SK-N-DZ (cell line): Measurements from ENCODE around the gene CD72.
"Not testable (repeated sequence)": the region's sequence is repeated elsewhere in the genome, so short reads cannot be mapped to it uniquely, and the experiment has no call there.

Experiments
- DNase-seq: peaks from one replicate; pipeline ENCODE4 v3.0.0-alpha.2; 2015; ENCODE audit warnings: low spot score

Gene CD72

DNA sequence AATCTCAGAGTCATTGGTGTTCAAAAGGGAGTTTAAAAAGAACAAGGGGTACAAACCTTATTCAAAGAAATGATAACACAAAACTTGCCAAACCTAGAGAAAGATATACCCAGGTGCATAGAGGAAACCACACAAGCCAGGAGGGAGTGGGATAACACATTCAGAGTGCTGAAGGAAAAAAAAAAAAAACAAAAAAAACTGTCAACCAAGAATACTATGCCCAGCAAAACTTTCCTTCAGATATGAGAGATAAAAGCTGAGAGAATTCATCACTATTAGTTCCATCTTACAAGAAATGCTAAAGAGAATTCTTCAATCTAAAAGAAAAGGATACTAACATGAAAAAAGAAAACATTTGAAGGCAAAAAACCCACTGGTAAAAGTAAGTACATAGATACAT, 24.6 kb downstream of the CD72 start:
- no peak for DNase-seq

DNA sequence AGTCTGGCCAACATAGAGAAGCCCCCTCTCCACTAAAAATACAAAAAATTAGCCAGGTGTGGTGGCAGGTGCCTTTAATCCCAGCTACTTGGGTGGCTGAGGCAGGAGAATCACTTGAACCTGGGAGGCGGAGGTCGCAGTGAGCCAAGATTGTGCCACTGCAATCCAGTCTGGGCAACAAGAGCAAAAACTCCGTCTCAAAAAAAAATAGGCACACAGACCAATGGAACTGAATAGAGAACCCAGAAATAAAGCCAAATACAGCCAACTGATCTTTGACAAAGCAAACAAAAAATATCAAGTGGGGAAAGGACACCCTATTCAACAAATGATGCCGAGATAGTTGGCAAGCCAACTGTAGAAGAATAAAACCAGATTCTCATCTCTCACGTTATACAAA, 29.7 kb downstream of the CD72 start:
- not testable (repeated sequence) for DNase-seq

DNA sequence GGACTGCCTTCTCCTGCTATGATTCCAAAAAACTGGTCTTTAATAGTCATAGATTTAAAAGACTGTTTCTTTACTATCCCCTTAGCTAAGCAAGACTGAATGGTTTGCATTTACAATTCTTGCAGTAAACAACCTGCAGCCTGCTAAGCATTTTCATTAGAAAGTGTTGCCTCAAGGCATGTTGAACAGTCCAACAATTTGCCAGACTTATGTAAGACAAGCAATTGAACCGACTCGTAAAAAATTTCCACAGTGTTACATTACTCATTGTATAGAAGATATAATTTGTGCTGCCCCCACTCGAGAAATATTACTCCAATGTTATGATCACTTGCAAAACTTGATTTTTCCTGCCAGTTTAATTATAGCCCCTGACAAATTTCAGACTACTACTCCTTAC, 33.5 kb downstream of the CD72 start:
- DNase-seq: not testable (repeated sequence)

DNA sequence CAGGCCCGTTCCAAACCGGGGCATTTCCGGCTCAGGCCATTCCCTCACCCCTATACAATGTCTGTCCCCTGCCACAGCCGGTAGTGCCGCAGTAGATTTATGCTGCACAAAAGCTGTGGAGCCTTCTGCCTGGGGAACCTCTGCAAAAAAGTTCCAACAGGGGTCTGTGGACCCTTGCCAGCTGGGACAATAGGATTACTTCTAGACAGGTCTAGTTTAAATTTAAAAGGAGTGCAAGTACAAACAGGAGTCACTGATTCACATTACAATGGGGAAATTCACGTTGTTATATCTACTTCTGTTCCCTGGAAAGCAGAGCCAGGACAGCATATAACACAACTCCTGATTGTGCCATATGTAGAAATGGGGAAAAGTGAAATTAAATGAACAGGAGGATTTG, 34.7 kb downstream of the CD72 start:
- not testable (repeated sequence) for DNase-seq

DNA sequence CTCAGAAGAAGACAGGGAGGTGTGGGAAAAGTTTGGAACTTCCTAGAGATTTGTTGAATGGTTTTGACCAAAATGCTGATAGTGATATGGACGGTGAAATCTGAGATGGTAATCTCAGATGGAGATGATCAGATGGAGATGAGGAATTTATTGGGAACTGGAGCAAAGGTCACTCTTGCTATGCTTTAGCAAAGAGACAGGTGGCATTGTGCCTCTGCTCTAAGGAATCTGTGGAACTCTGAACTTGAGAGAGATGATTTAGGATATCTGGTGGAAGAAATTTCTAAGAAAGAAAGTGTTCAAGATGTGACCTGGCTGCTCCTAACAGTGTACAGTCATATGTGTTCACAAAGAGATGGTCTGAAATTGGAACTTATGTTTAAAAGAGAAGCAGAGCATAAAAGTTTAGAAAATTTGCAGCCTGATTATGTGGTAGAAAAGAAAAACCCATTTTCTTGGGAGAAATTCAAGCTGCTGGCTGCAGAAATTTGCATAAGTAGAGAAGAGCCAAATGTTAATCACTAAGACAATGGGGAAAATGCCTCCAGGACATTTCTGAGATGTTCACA, 38.5 kb downstream of the CD72 start:
- DNase-seq: not testable (repeated sequence)

DNA sequence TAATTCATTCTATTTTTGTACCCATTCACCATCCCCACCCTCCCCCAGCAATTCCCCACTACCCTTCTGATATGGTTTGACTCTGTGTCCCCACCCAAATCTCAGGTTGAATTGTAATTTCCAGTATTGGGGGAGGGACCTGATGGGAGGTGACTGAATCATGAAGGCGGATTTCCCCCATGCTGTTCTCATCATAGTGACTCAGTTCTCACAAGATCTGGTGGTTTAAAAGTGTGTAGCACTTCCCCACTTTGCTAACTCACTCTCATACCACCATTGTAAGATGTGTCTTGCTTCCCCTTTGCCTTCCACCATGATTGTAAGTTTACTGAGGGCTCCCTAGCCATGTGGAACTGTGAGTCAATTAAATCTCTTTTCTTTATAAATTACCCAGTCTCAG, 39.1 kb downstream of the CD72 start:
- no peak for DNase-seq

DNA sequence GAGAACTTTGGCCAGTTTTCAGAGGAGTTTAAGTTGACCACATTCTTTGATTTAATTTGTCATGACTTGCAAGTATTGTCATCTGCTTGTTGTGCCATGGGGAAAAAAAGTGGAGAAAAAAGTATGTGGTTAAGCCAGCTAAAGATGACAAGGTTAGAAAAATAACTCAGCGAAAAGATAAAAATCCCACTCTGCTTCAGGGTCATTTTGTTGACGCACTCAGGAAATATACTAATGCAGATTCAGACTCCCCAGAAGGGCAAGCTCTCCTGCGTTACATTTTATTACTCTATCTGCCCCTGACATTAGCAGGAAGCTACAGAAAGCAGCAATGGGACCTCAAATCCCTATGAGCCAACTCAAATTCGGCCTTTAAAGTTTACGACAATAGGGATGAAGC, 40.7 kb downstream of the CD72 start:
- DNase-seq: no peak

DNA sequence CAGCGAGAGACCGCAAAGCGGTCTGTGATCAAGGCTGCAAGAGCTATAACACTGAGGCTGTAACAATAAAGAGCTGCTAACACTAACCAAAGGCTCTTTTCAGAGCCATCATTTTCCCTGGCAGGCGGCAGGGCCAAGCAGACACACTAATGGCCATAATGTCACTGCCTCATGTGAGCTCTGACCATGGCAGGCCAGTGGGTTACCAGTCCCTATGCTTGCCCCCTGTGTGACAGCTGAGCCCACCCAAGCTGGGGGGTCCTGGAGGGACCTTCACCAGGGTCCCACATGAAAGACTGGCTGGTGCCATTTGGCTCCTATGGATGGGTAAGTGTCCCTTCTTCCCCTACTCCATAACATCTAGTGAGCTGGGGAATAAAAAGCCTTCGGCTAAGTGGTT, 42.7 kb downstream of the CD72 start:
- DNase-seq: no peak

DNA sequence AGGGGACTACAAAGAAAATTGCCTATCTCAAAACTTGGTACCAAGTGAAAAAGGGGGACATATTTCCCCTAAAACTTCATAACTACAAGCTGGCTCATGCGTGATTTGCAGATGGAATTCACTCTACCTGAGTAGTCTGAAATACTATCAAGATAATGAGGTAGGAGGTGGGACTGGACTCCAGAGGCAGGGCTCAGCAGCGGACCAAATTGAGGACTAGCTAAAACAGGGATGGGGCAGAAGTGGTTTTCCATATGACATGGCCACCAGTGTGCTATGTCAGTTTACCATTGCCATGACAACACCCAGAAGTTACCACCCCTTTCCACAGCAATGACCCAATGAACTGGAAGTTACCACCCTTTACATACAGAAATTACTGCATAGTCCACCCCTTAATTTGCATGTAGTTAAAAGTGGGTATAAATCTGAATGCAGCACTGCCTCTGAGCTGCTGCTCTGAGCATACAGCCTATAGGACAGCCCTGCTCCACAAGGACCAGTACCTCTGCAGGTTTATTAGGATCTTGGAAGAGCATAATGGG, 43.6 kb downstream of the CD72 start:
- DNase-seq: no peak

DNA sequence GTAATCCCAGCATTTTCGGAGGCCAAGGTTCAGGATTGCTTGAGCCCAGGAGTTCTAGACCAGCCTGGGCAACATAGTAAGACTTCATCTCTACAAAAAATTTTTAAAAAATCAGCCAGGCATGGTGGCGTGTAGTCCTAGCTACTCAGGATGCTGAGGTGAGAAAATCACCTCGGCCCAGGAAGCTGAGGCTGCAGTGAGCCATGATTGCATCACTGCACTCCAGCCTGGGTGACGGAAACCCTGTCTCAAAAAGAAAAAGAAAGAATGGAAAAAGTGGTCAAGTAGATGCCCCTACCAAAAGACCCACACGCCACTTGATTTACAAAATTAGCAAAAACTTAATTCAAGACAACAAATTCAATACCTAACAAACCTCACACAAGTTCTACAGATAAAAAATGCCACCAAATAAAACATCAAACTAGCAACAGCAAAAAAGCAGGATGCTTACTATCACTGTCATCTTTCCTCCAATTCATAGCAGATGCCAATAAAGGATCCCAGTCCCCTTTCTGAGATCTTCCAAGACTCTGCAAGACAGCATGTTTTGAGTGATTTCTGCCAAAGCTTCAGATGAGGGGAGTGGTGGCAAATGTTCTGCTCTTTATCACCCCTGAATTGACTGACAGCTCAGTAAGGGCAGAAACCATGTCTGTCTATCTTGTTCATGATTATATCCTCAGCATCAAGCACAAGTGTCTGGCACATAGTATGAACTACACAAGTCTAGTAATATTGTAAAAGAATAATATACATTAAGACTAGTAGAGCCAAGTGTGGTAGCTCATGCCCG, 47.3 kb downstream of the CD72 start:
- peak; percentile 47 for DNase-seq

DNA sequence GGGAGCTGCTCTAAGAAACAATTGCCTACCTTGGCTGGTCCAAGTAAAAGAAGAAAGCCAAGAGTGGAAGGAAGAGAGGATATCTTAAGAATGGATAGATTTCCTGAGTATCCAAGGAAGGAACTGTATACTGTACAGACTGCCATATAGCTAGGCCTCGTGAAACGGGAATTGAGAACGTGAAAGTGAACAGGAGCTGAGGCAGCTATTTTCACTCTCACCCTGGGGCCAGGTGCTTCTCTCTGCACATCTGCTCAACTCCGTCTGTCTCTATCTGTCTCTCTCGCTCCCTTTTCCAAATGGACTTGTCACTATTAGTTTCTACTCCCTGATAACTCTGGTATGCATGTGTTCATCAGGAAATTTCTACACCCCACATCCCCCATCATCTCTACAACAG, 49.0 kb downstream of the CD72 start:
- DNase-seq: no peak

DNA sequence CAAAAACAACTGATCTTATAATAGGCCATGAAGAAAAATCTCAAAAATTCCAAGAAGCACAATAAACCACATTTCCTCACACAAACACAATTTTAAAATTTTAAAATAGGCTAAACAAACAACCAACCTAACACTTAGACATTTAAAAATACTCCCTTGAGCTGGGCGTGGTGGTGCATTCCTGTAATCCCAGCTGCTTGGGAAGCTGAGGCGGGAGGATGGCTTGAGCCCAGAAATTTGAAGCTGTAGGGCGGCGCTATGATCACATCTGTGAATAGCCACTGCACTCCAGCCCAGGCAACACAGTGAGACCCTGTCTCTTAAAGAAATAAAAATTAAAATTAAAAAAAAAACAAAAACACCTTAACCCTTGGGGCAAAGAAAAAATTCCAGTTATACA, 50.0 kb downstream of the CD72 start:
- DNase-seq: no peak

DNA sequence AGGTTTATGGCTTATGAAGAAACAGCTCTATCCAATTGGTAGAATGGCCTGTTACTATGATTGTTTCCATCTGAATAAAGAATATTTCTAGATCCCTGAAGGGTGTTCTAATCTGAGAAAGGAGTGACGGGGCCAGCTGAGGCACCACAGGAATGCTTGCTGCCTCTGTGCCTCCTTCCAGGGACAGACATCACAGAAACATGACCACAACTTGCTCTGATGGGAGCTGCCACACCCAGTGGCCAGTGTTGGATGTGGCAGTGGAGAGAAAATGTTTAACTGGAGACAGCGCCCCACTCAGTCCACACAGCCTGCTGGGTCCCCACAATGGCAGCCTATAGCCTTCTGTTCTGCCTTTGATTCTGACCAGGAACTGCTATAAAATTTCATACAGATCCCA, 51.8 kb downstream of the CD72 start:
- no peak for DNase-seq

DNA sequence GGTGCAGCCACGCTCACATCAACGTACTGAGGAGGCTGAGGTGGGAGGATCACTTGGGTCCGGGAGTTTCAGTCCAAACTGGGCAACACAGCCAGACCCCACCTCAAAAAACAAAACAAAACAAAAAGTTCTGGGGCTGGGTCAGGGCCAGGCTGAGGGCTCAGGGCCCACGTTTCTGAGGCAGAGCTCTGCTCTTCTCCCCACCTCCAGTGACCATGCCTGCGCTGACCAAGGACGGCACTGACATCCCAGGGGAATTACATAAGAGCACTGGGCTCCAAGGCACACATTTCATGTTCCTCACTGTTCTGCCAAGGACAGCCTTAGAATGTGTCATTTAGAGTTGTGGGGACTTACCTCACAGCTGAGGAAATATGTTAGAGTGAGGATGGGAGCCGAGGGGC, 53.6 kb downstream of the CD72 start:
- DNase-seq: no peak

DNA sequence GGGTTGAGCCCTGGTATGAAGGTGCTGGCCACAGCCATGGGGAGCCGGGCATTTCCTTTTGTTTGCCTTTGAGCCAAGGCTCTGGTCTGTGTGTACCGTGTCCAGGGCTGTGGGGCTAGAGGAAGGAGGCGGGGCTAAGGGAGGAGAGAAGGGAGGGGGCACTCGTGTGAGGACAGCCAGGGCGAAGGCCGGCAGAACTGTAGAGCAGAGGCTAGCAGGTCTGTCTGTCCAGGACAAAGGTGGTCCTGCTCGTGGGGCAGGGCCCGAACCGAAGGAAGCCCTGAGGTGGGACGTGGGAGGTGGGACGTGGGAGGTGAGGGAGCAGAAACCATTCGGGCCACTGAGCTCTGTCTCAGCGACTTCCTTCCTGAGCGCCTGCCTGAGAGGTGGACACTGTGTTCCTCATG, 54.4 kb downstream of the CD72 start:
- peak; percentile 24 for DNase-seq

DNA sequence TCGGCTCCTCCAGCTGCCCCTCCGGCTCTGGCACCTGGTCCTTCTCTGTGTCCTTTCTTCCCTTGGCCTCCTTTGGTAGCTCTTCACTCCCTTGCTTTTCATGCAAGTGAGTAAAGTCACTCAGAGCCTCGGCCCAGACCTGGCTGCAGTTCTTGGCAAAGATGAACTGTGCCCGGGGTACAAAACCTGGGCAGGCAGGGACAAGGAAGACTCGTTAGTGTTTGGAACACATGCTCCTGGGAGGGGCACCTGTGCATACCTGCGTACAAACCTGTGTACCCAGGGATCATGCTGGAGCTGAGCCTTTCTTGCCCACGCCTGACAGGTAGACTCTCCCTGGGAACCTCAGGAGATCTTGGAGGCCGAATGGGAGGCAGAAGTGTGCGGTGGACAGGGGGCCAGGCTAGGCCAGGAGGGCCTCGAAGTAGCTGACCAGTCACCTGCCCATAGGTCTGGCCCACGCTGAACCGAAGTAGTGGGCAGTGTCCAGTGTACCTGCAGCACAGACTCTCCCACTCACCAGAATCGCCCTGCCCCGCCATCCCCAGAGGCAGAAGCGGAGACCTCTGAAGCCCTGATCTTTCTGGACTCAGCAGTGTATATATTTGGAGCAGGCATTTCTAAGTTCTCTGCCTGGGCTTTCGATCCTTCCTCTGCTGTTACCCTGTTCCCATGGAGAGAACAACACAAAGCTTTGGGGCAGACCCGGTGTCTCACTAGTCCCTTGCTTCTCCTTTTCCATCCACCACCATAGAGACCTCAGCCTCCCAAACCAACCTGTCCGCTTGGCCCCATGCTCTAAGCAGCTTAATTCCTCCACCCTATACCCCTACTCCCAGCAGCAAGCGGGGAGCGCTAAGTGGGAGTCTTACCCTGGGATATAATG, 55.1 kb downstream of the CD72 start:
- DNase-seq: no peak

DNA sequence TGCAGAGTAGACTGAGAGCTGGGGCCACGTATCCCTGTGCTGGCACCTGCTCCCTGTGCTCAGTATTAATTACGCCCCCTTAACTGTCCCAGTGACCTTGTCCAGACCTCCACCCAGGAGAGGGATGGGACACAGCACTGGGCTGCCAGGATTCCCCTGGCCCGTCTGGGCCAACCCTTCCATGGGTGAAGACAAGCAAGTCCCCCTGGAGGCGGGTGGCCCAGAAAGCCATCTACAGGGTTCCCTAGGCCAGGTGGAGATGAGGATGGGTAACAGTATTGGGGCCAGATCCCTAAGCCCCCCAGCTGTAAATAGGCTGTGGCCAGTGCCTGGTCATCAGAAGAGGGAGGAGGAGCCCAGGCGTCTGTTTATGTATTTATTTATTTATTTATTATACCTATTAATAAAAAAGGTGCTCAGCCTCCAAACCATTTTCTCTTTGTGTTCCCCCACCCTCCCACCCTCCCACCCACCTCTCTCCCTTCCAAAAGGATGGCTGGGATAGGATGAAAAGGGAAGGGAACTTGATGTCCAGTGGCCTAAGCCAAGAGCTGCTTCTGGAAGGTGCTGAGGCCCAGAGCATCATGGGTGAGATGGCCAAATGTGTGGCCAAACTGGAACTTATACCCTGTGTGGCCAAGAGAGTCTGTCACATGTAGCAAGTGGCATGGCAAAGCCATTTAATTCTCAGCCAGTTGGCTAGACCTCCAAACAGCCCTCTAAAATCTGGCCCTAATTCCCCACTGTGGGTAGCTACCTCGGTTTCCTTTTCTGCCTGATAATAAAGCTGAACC, 56.5 kb downstream of the CD72 start:
- DNase-seq: no peak

DNA sequence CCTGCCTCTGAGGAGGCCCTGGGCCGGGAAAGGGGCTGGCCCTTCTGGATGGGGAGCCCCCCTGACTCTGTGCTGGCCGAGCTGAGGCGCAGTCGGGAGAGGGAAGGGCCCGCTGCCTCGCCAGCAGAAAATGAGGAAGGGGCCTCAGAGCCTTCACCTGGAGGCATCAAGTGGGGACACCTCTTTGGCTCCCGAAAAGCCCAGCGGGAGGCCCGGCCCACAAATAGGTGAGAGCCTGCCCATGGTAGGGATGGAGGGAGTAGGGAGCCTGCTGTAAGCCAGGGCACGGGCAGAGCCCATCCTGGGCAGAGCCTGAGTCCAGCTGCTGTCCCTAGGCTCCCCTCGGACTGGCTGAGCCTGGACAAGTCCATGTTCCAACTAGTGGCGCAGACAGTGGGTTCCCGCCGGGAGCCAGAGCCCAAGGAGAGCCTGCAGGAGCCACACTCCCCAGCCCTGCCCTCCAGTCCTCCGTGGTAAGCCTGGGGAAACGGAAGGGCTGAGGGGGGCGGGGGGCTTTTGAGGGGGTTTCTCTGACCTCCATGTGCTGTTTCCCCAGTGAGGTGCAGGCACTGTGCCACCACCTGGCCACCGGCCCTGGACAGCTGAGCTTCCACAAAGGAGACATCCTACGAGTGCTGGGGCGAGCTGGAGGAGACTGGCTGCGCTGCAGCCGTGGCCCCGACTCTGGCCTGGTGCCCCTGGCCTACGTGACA, 57.4 kb downstream of the CD72 start:
- no peak for DNase-seq
